Activated T-helper 1 cell treated with Interleukin-2 at 50 U/mL for 16 hours (primary cell): Measurements from ENCODE around the gene ULK1.
"Not testable (repeated sequence)": the region's sequence is repeated elsewhere in the genome, so short reads cannot be mapped to it uniquely, and the experiment has no call there.

Experiments
- DNase-seq: peaks from one replicate; pipeline ENCODE4 v3.0.0-alpha.2; 2020; ENCODE audit warnings: low read depth

The ULK1 gene

GRCh38 chr12:131862084-131862441, 32.4 kb upstream of the ULK1 start:
- no peak for DNase-seq

- no peak for DNase-seq
Observed at GRCh38 chr12:131862600-131862993, 31.8 kb upstream of the ULK1 start.

- DNase-seq = no peak
Observed at GRCh38 chr12:131862994-131863710, 31.3 kb upstream of the ULK1 start.

GRCh38 chr12:131863711-131864396, 30.6 kb upstream of the ULK1 start:
- no peak for DNase-seq

- no peak for DNase-seq
Observed at GRCh38 chr12:131864469-131864868, 30.0 kb upstream of the ULK1 start.

- no peak for DNase-seq
Observed at GRCh38 chr12:131865180-131865875, 29.1 kb upstream of the ULK1 start.

- DNase-seq = no peak
Observed at GRCh38 chr12:131867471-131867870, 27.0 kb upstream of the ULK1 start.

- no peak for DNase-seq
Observed at GRCh38 chr12:131867891-131868675, 26.3 kb upstream of the ULK1 start.

GRCh38 chr12:131869871-131870418, 24.5 kb upstream of the ULK1 start:
- DNase-seq = no peak

- no peak for DNase-seq
Observed at GRCh38 chr12:131871677-131872076, 22.7 kb upstream of the ULK1 start.

GRCh38 chr12:131872154-131873051, 22.0 kb upstream of the ULK1 start:
- DNase-seq = no peak

GRCh38 chr12:131873293-131873692, 21.1 kb upstream of the ULK1 start:
- DNase-seq = no peak

- DNase-seq = not testable (repeated sequence)
Observed at GRCh38 chr12:131874972-131875371, 19.4 kb upstream of the ULK1 start.

- not testable (repeated sequence) for DNase-seq
Observed at GRCh38 chr12:131877216-131877615, 17.2 kb upstream of the ULK1 start.

- not testable (repeated sequence) for DNase-seq
Observed at GRCh38 chr12:131878436-131878835, 16.0 kb upstream of the ULK1 start.

GRCh38 chr12:131882804-131883520, 11.5 kb upstream of the ULK1 start:
- no peak for DNase-seq

- no peak for DNase-seq
Observed at GRCh38 chr12:131883521-131883900, 10.9 kb upstream of the ULK1 start.

GRCh38 chr12:131885076-131885475, 9.3 kb upstream of the ULK1 start:
- DNase-seq = not testable (repeated sequence)

GRCh38 chr12:131885543-131886057, 8.8 kb upstream of the ULK1 start:
- no peak for DNase-seq

- not testable (repeated sequence) for DNase-seq
Observed at GRCh38 chr12:131891722-131892121, 2.7 kb upstream of the ULK1 start.
